Osteocyte (in vitro differentiated cells): Measurements from ENCODE around the gene SMAD2. TPM values are rescaled to one million over a fixed set of nuclear protein-coding genes. Genes with fewer than 3 reads are reported as not detected.

Experiments used
- DNase-seq: peaks from one replicate; pipeline ENCODE4 v3.0.0; 2021; ENCODE audit warnings: mixed read lengths; ENCODE audit not compliant: unreplicated experiment; ENCODE audit errors: extremely low spot score
- H3K27ac Mint-ChIP-seq: one replicate; pipeline ENCODE4 v1.8.0; 2021; ENCODE audit warnings: mild to moderate bottlenecking, mixed read lengths; ENCODE audit not compliant: unreplicated experiment
- H3K27me3 Mint-ChIP-seq: one replicate; pipeline ENCODE4 v1.8.0; 2021; ENCODE audit warnings: mixed read lengths; ENCODE audit not compliant: unreplicated experiment
- H3K36me3 Mint-ChIP-seq: one replicate; pipeline ENCODE4 v1.8.0; 2021; ENCODE audit warnings: mixed read lengths; ENCODE audit not compliant: unreplicated experiment
- H3K4me1 Mint-ChIP-seq: one replicate; pipeline ENCODE4 v1.8.0; 2021; ENCODE audit warnings: mixed read lengths; ENCODE audit not compliant: unreplicated experiment
- H3K4me3 Mint-ChIP-seq: one replicate; pipeline ENCODE4 v1.8.0; 2021; ENCODE audit warnings: mild to moderate bottlenecking, moderate library complexity, mixed read lengths; ENCODE audit not compliant: unreplicated experiment
- H3K9me3 Mint-ChIP-seq: one replicate; pipeline ENCODE4 v1.8.0; 2021; ENCODE audit warnings: mixed read lengths; ENCODE audit not compliant: unreplicated experiment
- total RNA-seq: library from RNA; stranded (reverse); gene quantifications from 2 replicates; pipeline ENCODE4 v1.2.1, GENCODE V29; 2021
- TF ChIP-seq, protein P1 (sequence below): fragments of 200-600 bp; sonication (generic); IDR thresholded peaks from 2 replicates; pipeline ENCODE4 v1.5.0; 2021; ENCODE audit warnings: antibody characterized with exemption, mild to moderate bottlenecking, moderate library complexity

Gene SMAD2
- total RNA-seq, 1 donor from 2014 or later: 147 TPM

GRCh38 chr18:47780011-47780725 lies 150.3 kb downstream of the SMAD2 start:
- no peak overlapping the region for H3K4me3 Mint-ChIP-seq
- peaks cover 27% of the 10 kb centered on the region for H3K27me3 Mint-ChIP-seq
- H3K27ac Mint-ChIP-seq: no peak overlapping the region
- peaks cover 9% of the 10 kb centered on the region for H3K9me3 Mint-ChIP-seq
- peaks cover 2% of the 10 kb centered on the region for H3K36me3 Mint-ChIP-seq
- H3K4me1 Mint-ChIP-seq: no peaks in the 10 kb centered on the region
- TF ChIP-seq, protein P1, sequence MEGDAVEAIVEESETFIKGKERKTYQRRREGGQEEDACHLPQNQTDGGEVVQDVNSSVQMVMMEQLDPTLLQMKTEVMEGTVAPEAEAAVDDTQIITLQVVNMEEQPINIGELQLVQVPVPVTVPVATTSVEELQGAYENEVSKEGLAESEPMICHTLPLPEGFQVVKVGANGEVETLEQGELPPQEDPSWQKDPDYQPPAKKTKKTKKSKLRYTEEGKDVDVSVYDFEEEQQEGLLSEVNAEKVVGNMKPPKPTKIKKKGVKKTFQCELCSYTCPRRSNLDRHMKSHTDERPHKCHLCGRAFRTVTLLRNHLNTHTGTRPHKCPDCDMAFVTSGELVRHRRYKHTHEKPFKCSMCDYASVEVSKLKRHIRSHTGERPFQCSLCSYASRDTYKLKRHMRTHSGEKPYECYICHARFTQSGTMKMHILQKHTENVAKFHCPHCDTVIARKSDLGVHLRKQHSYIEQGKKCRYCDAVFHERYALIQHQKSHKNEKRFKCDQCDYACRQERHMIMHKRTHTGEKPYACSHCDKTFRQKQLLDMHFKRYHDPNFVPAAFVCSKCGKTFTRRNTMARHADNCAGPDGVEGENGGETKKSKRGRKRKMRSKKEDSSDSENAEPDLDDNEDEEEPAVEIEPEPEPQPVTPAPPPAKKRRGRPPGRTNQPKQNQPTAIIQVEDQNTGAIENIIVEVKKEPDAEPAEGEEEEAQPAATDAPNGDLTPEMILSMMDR: no peak
- DNase-seq: peak; percentile 38

GRCh38 chr18:47779381-47779780 lies 151.1 kb downstream of the SMAD2 start:
- H3K9me3 Mint-ChIP-seq: peaks cover 6% of the 10 kb centered on the region
- H3K4me3 Mint-ChIP-seq: no peak overlapping the region
- H3K27me3 Mint-ChIP-seq: peaks cover 27% of the 10 kb centered on the region
- no peaks in the 10 kb centered on the region for H3K4me1 Mint-ChIP-seq
- DNase-seq: no peak
- no peak overlapping the region for H3K27ac Mint-ChIP-seq
- TF ChIP-seq, protein P1: no peak
- H3K36me3 Mint-ChIP-seq: peaks cover 2% of the 10 kb centered on the region

- H3K9me3 Mint-ChIP-seq: no peaks in the 10 kb centered on the region
- no peaks in the 10 kb centered on the region for H3K4me1 Mint-ChIP-seq
- TF ChIP-seq, protein P1: no peak
- no peak for DNase-seq
- peaks cover 27% of the 10 kb centered on the region for H3K27me3 Mint-ChIP-seq
- no peak overlapping the region for H3K4me3 Mint-ChIP-seq
- H3K36me3 Mint-ChIP-seq: no peaks in the 10 kb centered on the region
- no peak overlapping the region for H3K27ac Mint-ChIP-seq
These were observed 152.8 kb downstream of the SMAD2 start for GRCh38 chr18:47777626-47778025.

- no peak for DNase-seq
These were observed 154.5 kb downstream of the SMAD2 start for GRCh38 chr18:47775961-47776360.

DNA sequence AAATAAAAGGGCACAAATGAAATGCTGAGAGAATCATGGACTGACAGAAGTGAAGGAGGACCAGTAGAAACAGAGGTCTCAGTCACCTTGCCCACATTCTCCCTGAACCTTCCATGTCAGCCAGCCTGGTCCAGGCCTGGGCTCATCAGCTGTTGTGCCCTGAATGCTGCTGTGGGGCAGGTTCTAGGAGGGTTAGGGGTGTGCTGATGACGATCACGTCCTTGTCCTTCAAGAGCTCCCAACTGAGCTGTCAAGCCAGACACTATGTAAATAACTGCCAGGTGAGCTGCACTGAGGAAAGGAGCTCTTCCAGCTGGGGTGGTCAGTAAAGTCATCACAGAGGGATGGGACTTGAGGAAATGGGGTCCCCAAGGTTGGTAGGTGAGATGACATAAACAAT lies 156.5 kb downstream of the SMAD2 start:
- TF ChIP-seq, protein P1: no peak
- DNase-seq: no peak

More at GRCh38 chr18:47775961-47776360, 154.5 kb downstream of the SMAD2 start:
- Mint-ChIP-seq H3K9me3 (no peaks in the 10 kb centered on the region), H3K27ac (no peak overlapping the region), H3K4me3 (no peak overlapping the region), H3K27me3 (peaks cover 21% of the 10 kb centered on the region), H3K4me1 (no peaks in the 10 kb centered on the region), H3K36me3 (no peaks in the 10 kb centered on the region)
- TF ChIP-seq, protein P1: no peak

More for the DNA sequence above, 156.5 kb downstream of the SMAD2 start:
- no peaks in the 10 kb centered on the region for H3K36me3 Mint-ChIP-seq
- no peaks in the 10 kb centered on the region for H3K9me3 Mint-ChIP-seq
- no peaks in the 10 kb centered on the region for H3K4me1 Mint-ChIP-seq
- no peak overlapping the region for H3K4me3 Mint-ChIP-seq
- no peak overlapping the region for H3K27ac Mint-ChIP-seq
- H3K27me3 Mint-ChIP-seq: peaks cover 26% of the 10 kb centered on the region
